Liver (tissue), 9 donors: ENCODE measurements around the gene ABAT. TPM values are rescaled to one million over a fixed set of nuclear protein-coding genes. Genes with fewer than 3 reads are reported as not detected.

Source experiments
- DNase-seq: peaks from one replicate; pipeline ENCODE4 v3.0.0-alpha.2; 2017; ENCODE audit warnings: low spot score
- H3K27ac ChIP-seq, 2 donors: one replicate each; pipeline ENCODE4 v1.7.0; 2013; ENCODE audit warnings: inconsistent platforms in 2 of 2, low read length in 2 of 2, control low read depth in 1 of 2, low read depth in 1 of 2, mild to moderate bottlenecking in 1 of 2
- H3K27me3 ChIP-seq, 4 donors: one replicate each; pipeline versions ENCODE4 v1.6.1 to v1.7.0; 2013; ENCODE audit warnings: low read length in 3 of 4, inconsistent platforms in 1 of 4, mild to moderate bottlenecking in 1 of 4, moderate library complexity in 1 of 4; ENCODE audit not compliant: control insufficient read depth in 4 of 4, insufficient read depth in 4 of 4
- H3K36me3 ChIP-seq, 4 donors: one replicate each; pipeline versions ENCODE4 v1.6.1 to v1.7.0; 2013; ENCODE audit warnings: low read length in 3 of 4, mild to moderate bottlenecking in 3 of 4, low read depth in 1 of 4, moderate library complexity in 1 of 4; ENCODE audit not compliant: control insufficient read depth in 4 of 4, insufficient read depth in 3 of 4
- H3K4me1 ChIP-seq, 4 donors: one replicate each; pipeline versions ENCODE4 v1.6.1 to v1.7.0; 2013; ENCODE audit warnings: low read length in 3 of 4, mild to moderate bottlenecking in 3 of 4, moderate library complexity in 1 of 4; ENCODE audit not compliant: control insufficient read depth in 4 of 4, insufficient read depth in 4 of 4
- H3K4me3 ChIP-seq, 3 donors: one replicate each; pipeline versions ENCODE4 v1.6.1 to v1.7.0; 2013; ENCODE audit warnings: low read length in 3 of 3, control low read depth in 1 of 3, low read depth in 1 of 3, mild to moderate bottlenecking in 1 of 3
- H3K9ac ChIP-seq, 2 donors: one replicate each; pipeline ENCODE4 v1.7.0; 2013; ENCODE audit warnings: low read length in 2 of 2, mild to moderate bottlenecking in 2 of 2, moderate library complexity in 2 of 2, control low read depth in 1 of 2, low read depth in 1 of 2
- H3K9me3 ChIP-seq, 4 donors: one replicate each; pipeline versions ENCODE4 v1.6.1 to v1.7.0; 2013; ENCODE audit warnings: low read length in 3 of 4; ENCODE audit not compliant: control insufficient read depth in 4 of 4
- ATF3 ChIP-seq: IDR thresholded peaks from 2 replicates; pipeline ENCODE4 v1.6.1; 2016; ENCODE audit warnings: antibody characterized with exemption
- EGR1 ChIP-seq, 2 donors: IDR thresholded peaks; 2 replicates each; pipeline ENCODE4 v1.6.1; 2016 to 2018; ENCODE audit warnings: antibody characterized with exemption in 2 of 2, low read depth in 2 of 2
- FOXA1 ChIP-seq: IDR thresholded peaks from 2 replicates; pipeline ENCODE4 v1.6.1; 2016; ENCODE audit warnings: antibody characterized with exemption
- FOXA2 ChIP-seq: IDR thresholded peaks from 2 replicates; pipeline ENCODE4 v1.6.1; 2016; ENCODE audit warnings: antibody characterized with exemption
- GABPA ChIP-seq, 2 donors: IDR thresholded peaks in 1 of 2; conservative IDR thresholded peaks in 1 of 2; 2 replicates each; pipeline ENCODE4 v1.6.1; 2016; ENCODE audit warnings: antibody characterized with exemption in 2 of 2, mild to moderate bottlenecking in 1 of 2, moderate library complexity in 1 of 2
- HNF4A ChIP-seq, 2 donors: conservative IDR thresholded peaks; 2 replicates each; pipeline ENCODE4 v1.6.1; 2016; ENCODE audit warnings: antibody characterized with exemption in 2 of 2, mild to moderate bottlenecking in 2 of 2
- HNF4G ChIP-seq: IDR thresholded peaks from 2 replicates; pipeline ENCODE4 v1.6.1; 2016; ENCODE audit warnings: antibody characterized with exemption
- JUND ChIP-seq, 2 donors: IDR thresholded peaks; 2 replicates each; pipeline ENCODE4 v1.6.1; 2016; ENCODE audit warnings: antibody characterized with exemption in 2 of 2
- MAX ChIP-seq: IDR thresholded peaks from 2 replicates; pipeline ENCODE4 v1.6.1; 2016; ENCODE audit warnings: antibody characterized with exemption
- NR2F2 ChIP-seq: IDR thresholded peaks from 2 replicates; pipeline ENCODE4 v1.6.1; 2016; ENCODE audit warnings: antibody characterized with exemption
- RXRA ChIP-seq, 2 donors: IDR thresholded peaks; 2 replicates each; pipeline ENCODE4 v1.6.1; 2017 to 2018; ENCODE audit warnings: antibody characterized with exemption in 2 of 2, mild to moderate bottlenecking in 1 of 2
- SP1 ChIP-seq: IDR thresholded peaks from 2 replicates; pipeline ENCODE4 v1.6.1; 2018; ENCODE audit warnings: antibody characterized with exemption, mild to moderate bottlenecking
- YY1 ChIP-seq: IDR thresholded peaks from 2 replicates; pipeline ENCODE4 v1.6.1; 2016; ENCODE audit warnings: antibody characterized with exemption, mild to moderate bottlenecking
- WGBS: extraction: QIAGEN DNeasy Blood & Tissue Kit; methylation state at CpG from one replicate; pipeline ENCODE4 v1.1.7; 2013; 5-methylcytosine and 5-hydroxymethylcytosine counted together
- polyA plus RNA-seq, 2 donors: library from polyadenylated mRNA; stranded (reverse) in 1 of 2; unstranded in 1 of 2; fragments of 200-250 nt in 1 of 2; fragments of >200 nt in 1 of 2; fragmentation: Nextera tagmentation in 1 of 2; extraction: Ambion mirVana in 1 of 2; gene quantifications; one replicate each; pipeline versions ENCODE4 v1.2.1 to v1.2.3, GENCODE V29; 2013 to 2015
- total RNA-seq, 2 donors: library from RNA; depleted of rRNA; stranded (reverse); fragments of >200 nt; gene quantifications; one replicate each; pipeline ENCODE4 v1.2.3, GENCODE V29; 2014
- TF ChIP-seq, protein P1 (sequence below): IDR thresholded peaks from 2 replicates; pipeline ENCODE4 v1.6.1; 2016; ENCODE audit warnings: antibody characterized with exemption
- TF ChIP-seq, protein P2 (sequence below): IDR thresholded peaks from 2 replicates; pipeline ENCODE4 v1.6.1; 2016; ENCODE audit warnings: antibody characterized with exemption, mild to moderate bottlenecking
- TF ChIP-seq, protein P3 (sequence below): fragments of 150-350 bp; IDR thresholded peaks from 2 replicates; pipeline ENCODE4 v1.5.1; 2017; ENCODE audit warnings: improper control_type of control experiment, low read depth, low read length; ENCODE audit not compliant: missing input control
- donor health status: healthy.
- donor health status: healthy.
- donor health status: healthy.
- donor health status: healthy.
- donor health status: healthy.

Gene ABAT
- total and polyA plus RNA-seq, 4 donors = 52.4 to 205 (median 141) TPM

DNA sequence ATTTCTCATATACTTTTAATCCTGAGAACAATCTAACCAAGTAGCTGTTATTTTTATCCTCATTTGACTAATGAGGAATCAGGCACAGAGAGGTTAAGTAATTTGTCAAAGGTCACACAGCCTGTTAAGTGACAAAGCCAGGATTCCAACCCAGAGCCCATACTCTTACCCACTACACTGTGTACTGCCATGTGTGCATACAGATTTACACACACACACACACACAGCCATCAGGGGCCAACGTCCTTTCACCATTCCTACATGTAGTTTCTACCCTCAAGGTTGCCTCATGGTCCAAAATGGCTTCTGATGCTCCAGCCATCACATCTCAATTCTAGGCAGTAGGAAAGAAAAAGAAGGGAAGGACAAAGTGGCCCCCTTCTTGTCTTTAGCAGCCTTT, 100.9 kb downstream of the ABAT start:
- H3K4me1 ChIP-seq = no peaks in the 10 kb centered on the region
- no peaks in the 10 kb centered on the region for H3K27me3 ChIP-seq
- WGBS = 96% methylated on average over 1 of the region's 1 CpG
- no peak for DNase-seq
- H3K27ac ChIP-seq = no peak overlapping the region
- no peaks in the 10 kb centered on the region for H3K9me3 ChIP-seq
- H3K36me3 ChIP-seq = peaks cover 24 to 87% (median 59%) of the 10 kb centered on the region in 4 donors
- TF ChIP-seq MAX (no peak), JUND (IDR thresholded peaks at IDR 0.05) (no peak), HNF4A (conservative IDR thresholded peaks at IDR 0.05) (no peak), ATF3 (no peak), FOXA2 (no peak), FOXA1 (no peak), NR2F2 (no peak), YY1 (no peak), SP1 (no peak), EGR1 (IDR thresholded peaks at IDR 0.05; ENCODE audit: low read depth in 2 of 2) (no peak)
- no peak overlapping the region for H3K4me3 ChIP-seq
- no peak overlapping the region for H3K9ac ChIP-seq

DNA sequence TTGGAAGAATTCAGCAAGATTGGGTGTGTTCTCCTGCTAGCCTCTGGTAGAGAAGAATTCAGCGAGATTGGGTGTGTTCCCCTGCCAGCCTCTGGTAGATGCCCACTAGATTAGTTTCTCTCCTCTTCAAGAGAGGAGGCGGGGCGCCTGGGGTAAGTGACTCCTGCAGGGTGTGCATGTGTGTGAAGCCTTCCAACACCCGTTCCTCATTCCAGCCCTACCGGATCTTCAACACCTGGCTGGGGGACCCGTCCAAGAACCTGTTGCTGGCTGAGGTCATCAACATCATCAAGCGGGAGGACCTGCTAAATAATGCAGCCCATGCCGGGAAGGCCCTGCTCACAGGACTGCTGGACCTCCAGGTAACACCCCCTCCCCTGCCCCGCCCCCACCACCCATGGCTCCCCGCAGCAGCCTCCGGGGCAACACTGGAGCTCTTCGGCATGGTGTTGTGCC, 101.7 kb downstream of the ABAT start:
- TF ChIP-seq FOXA2 (no peak), RXRA (IDR thresholded peaks at IDR 0.05) (no peak), HNF4G (no peak), SP1 (no peak), GABPA (IDR thresholded peaks at IDR 0.05 in 1 of 2, conservative IDR thresholded peaks at IDR 0.05 in 1 of 2) (no peak)
- TF ChIP-seq, protein P1, sequence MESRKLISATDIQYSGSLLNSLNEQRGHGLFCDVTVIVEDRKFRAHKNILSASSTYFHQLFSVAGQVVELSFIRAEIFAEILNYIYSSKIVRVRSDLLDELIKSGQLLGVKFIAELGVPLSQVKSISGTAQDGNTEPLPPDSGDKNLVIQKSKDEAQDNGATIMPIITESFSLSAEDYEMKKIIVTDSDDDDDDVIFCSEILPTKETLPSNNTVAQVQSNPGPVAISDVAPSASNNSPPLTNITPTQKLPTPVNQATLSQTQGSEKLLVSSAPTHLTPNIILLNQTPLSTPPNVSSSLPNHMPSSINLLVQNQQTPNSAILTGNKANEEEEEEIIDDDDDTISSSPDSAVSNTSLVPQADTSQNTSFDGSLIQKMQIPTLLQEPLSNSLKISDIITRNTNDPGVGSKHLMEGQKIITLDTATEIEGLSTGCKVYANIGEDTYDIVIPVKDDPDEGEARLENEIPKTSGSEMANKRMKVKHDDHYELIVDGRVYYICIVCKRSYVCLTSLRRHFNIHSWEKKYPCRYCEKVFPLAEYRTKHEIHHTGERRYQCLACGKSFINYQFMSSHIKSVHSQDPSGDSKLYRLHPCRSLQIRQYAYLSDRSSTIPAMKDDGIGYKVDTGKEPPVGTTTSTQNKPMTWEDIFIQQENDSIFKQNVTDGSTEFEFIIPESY = no peak
- TF ChIP-seq, protein P2, sequence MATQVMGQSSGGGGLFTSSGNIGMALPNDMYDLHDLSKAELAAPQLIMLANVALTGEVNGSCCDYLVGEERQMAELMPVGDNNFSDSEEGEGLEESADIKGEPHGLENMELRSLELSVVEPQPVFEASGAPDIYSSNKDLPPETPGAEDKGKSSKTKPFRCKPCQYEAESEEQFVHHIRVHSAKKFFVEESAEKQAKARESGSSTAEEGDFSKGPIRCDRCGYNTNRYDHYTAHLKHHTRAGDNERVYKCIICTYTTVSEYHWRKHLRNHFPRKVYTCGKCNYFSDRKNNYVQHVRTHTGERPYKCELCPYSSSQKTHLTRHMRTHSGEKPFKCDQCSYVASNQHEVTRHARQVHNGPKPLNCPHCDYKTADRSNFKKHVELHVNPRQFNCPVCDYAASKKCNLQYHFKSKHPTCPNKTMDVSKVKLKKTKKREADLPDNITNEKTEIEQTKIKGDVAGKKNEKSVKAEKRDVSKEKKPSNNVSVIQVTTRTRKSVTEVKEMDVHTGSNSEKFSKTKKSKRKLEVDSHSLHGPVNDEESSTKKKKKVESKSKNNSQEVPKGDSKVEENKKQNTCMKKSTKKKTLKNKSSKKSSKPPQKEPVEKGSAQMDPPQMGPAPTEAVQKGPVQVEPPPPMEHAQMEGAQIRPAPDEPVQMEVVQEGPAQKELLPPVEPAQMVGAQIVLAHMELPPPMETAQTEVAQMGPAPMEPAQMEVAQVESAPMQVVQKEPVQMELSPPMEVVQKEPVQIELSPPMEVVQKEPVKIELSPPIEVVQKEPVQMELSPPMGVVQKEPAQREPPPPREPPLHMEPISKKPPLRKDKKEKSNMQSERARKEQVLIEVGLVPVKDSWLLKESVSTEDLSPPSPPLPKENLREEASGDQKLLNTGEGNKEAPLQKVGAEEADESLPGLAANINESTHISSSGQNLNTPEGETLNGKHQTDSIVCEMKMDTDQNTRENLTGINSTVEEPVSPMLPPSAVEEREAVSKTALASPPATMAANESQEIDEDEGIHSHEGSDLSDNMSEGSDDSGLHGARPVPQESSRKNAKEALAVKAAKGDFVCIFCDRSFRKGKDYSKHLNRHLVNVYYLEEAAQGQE = no peak
- TF ChIP-seq, protein P3, sequence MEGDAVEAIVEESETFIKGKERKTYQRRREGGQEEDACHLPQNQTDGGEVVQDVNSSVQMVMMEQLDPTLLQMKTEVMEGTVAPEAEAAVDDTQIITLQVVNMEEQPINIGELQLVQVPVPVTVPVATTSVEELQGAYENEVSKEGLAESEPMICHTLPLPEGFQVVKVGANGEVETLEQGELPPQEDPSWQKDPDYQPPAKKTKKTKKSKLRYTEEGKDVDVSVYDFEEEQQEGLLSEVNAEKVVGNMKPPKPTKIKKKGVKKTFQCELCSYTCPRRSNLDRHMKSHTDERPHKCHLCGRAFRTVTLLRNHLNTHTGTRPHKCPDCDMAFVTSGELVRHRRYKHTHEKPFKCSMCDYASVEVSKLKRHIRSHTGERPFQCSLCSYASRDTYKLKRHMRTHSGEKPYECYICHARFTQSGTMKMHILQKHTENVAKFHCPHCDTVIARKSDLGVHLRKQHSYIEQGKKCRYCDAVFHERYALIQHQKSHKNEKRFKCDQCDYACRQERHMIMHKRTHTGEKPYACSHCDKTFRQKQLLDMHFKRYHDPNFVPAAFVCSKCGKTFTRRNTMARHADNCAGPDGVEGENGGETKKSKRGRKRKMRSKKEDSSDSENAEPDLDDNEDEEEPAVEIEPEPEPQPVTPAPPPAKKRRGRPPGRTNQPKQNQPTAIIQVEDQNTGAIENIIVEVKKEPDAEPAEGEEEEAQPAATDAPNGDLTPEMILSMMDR = no peak
- H3K9me3 ChIP-seq = no peaks in the 10 kb centered on the region
- DNase-seq = no peak
- H3K27me3 ChIP-seq = no peaks in the 10 kb centered on the region
- H3K4me1 ChIP-seq = no peaks in the 10 kb centered on the region
- no peak overlapping the region for H3K9ac ChIP-seq
- H3K4me3 ChIP-seq = no peak overlapping the region
- peaks cover 24 to 89% (median 64%) of the 10 kb centered on the region in 4 donors for H3K36me3 ChIP-seq
- no peak overlapping the region for H3K27ac ChIP-seq
- 89% methylated on average over 12 of the region's 12 CpGs for WGBS
